ENCODE data around the gene PRKCA. TPM values are rescaled to one million over a fixed set of nuclear protein-coding genes. Genes with fewer than 3 reads are reported as not detected.
"Not testable (repeated sequence)": the region's sequence is repeated elsewhere in the genome, so short reads cannot be mapped to it uniquely, and the experiment has no call there.

Gene PRKCA
- total RNA-seq, 2 experiments from 2014 or later: 75.1 to 78.5 TPM

DNA sequence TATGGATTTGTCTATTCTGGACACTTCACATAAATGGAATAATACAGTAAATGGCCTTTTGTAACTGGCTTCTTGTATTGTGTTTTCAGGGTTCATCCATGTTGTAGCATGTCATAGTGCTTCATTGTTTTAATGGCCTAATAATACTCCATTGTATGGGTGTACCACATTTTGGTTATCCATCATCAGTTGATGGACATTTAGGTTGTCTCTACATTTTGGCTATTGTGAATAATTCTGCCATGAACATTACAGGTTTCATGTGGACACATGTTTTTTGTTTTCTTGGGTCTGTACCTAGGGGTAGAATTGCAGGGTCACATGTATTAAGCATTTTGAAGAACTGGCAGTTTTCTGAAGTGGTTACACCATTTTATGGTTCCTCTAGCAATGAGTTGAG, 309.0 kb downstream of the PRKCA start:
- Mint-ChIP-seq H3K4me3 (no peak overlapping the region), H3K9me3 (peaks cover 29% of the 10 kb centered on the region), H3K27me3 (no peaks in the 10 kb centered on the region), H3K4me1 (ENCODE audit: low read depth) (peaks cover 32% of the 10 kb centered on the region), H3K36me3 (peaks cover 43% of the 10 kb centered on the region), H3K27ac (no peak overlapping the region)
- CTCF ChIA-PET: interaction anchor here (0.7 kb wide), 1 partner anchor 187 kb away, joined by 3 read pairs; no protein-coding TSS in a partner anchor
- no peak for DNase-seq
- POLR2A ChIA-PET: no interaction called here
- intact Hi-C loops (cut with micrococcal nuclease): no loop called here

DNA sequence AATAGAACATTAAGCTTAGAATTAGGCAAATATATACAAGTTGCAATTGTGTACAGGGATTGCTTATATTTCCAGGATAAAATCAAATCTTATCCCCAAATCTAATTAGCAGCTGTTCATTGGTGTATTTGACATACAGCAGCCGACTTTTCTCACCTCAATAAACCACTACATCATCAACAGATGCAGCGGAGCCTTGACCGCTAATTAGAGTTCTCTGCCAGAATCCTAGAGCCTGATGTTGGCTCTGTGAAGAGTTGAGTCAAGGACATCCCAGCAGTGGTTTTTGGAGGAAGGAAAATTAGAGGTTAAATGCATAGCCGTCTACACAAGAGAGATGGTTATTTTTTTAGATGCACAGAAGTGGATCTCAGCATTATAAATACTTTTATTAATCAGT, 310.6 kb downstream of the PRKCA start:
- H3K27ac Mint-ChIP-seq: no peak overlapping the region
- intact Hi-C loops (cut with micrococcal nuclease): no loop called here

DNA sequence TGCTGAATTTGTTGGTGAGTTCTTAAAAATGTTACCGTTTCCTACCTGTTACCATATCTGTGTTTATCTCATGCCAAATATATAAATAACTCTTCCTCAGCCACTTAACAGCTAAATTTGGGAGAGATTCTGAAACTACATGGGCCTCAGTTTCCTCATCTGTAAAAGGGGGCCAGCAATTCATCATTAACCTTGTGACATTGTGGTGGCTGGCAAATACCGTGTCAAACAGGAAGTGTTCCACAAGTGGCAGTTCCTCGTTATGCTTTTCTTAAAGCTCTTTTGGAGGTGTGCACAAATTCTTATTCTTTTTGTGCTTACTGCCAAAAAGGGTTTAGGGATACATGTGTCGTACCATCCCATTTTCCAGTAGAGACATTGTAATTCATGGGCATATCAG, 312.1 kb downstream of the PRKCA start:
- POLR2A ChIA-PET: no interaction called here
- H3K36me3 Mint-ChIP-seq: peaks cover 22% of the 10 kb centered on the region
- no peak overlapping the region for H3K4me3 Mint-ChIP-seq
- peaks cover 41% of the 10 kb centered on the region for H3K4me1 Mint-ChIP-seq (ENCODE audit: low read depth)
- DNase-seq: no peak
- H3K27ac Mint-ChIP-seq: no peak overlapping the region
- H3K9me3 Mint-ChIP-seq: peaks cover 22% of the 10 kb centered on the region
- CTCF ChIA-PET: interaction anchor here (0.6 kb wide), 1 partner anchor 241 kb away, joined by 4 read pairs; no protein-coding TSS in a partner anchor
- intact Hi-C loops (cut with micrococcal nuclease): no loop called here
- no peaks in the 10 kb centered on the region for H3K27me3 Mint-ChIP-seq

More for the DNA sequence above, 310.6 kb downstream of the PRKCA start:
- no peaks in the 10 kb centered on the region for H3K27me3 Mint-ChIP-seq
- H3K9me3 Mint-ChIP-seq: peaks cover 29% of the 10 kb centered on the region
- H3K4me1 Mint-ChIP-seq (ENCODE audit: low read depth): peaks cover 41% of the 10 kb centered on the region
- no peak for DNase-seq
- ChIA-PET POLR2A (no interaction called here), CTCF (no interaction called here)
- H3K36me3 Mint-ChIP-seq: peaks cover 36% of the 10 kb centered on the region
- H3K4me3 Mint-ChIP-seq: no peak overlapping the region

DNA sequence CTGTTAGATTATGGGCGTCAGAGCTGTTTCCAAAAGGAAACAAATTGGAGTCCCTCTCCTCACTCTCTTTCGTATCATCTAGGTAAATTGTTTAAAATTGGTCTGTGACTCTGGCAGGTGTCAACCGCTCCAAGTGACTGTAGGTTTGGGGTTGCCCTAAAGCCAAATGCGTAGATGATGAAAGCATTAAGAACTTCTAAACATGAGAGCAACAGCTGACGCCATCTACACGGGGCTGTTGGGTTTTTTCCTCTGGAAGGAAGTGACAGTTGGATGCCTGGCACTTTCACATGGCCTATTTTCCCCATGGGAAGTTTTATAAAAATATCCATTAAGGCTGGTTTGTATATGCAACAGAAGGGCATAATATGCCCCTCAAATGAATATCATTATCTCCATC, 316.8 kb downstream of the PRKCA start:
- intact Hi-C loops (cut with micrococcal nuclease): no loop called here
- Mint-ChIP-seq H3K27ac (no peak overlapping the region), H3K36me3 (peaks cover 6% of the 10 kb centered on the region), H3K4me3 (no peak overlapping the region), H3K9me3 (no peaks in the 10 kb centered on the region), H3K27me3 (no peaks in the 10 kb centered on the region), H3K4me1 (ENCODE audit: low read depth) (peaks cover 41% of the 10 kb centered on the region)
- no peak for DNase-seq
- POLR2A ChIA-PET: no interaction called here
- CTCF ChIA-PET: interaction anchor here (1.2 kb wide), 1 partner anchor 436 kb away, joined by 3 read pairs; no protein-coding TSS in a partner anchor

DNA sequence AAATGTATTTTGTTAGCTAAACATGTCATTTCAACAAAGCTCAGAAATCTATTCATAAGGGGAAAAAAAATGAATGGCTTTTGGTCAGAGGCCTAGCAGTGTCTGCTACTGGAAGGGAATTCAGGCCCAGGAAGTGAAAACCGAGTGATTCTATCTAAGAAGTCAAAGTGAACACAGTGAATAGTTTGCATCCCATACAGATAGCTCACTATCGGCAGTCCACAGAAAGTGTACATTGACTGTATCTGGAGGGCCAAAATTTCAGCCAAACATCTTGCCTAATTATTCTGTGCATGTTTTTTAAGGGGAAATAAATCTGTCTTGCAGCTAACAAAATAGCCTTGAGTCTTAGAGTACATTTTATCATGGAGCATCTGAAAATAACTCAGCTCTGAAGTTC, 318.1 kb downstream of the PRKCA start:
- ChIA-PET CTCF (interaction anchor here (0.9 to 1.4 kb wide), 3 partner anchors 10 to 54 kb away, joined by 3 read pairs; no protein-coding TSS in a partner anchor), POLR2A (no interaction called here)
- Mint-ChIP-seq H3K9me3 (no peaks in the 10 kb centered on the region), H3K4me3 (no peak overlapping the region), H3K27me3 (no peaks in the 10 kb centered on the region), H3K4me1 (ENCODE audit: low read depth) (peaks cover 34% of the 10 kb centered on the region), H3K36me3 (peaks cover 6% of the 10 kb centered on the region), H3K27ac (no peak overlapping the region)
- intact Hi-C loops (cut with micrococcal nuclease): no loop called here
- DNase-seq: no peak

DNA sequence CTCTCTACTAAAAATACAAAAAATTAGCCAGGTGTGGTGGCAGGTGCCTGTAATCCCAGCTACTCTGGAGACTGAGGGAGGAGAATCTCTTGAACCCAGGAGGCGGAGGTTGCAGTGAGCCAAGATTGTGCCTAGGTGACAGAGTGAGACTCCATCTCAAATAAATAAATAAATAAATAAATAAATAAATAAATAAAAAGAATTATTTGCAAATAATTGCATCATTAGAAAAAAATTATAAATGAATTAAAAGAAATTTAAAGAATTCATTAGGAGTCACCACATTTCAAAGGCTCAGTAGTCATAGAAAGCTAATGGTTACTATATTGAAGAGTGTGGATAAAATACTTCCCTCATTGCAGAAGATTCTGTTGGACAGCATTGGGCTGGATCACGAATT, 322.2 kb downstream of the PRKCA start:
- H3K36me3 Mint-ChIP-seq: not testable (repeated sequence)

DNA sequence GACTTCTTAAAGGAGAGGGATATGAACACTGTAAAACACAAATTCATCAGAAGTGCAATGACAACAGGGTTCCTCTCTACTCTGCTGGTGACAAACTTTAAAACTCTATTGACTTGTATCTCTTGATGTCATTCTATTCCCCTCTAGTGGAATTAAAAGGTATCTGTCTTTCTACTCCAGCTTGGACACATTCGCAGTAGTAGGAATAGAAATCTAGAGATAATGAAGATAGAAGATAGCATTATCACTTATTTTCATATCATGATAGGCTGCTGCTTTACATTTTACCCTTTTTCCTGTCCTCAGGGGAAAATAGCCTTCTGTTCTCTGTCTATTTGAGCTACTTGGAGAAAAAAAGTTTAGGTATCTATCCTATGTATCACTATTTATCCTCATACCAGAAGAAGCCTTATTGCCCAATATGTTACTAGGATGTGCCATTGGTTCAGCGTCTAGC, 322.9 kb downstream of the PRKCA start:
- intact Hi-C loops (cut with micrococcal nuclease): no loop called here

More for the DNA sequence above, 322.2 kb downstream of the PRKCA start:
- H3K4me1 Mint-ChIP-seq (ENCODE audit: low read depth): peaks cover 22% of the 10 kb centered on the region
- CTCF ChIA-PET: interaction anchor here (0.7 kb wide), 1 partner anchor 562 kb away, joined by 3 read pairs; no protein-coding TSS in a partner anchor
- H3K27me3 Mint-ChIP-seq; intact Hi-C loops (cut with micrococcal nuclease); DNase-seq; H3K4me3 Mint-ChIP-seq; H3K27ac Mint-ChIP-seq; POLR2A ChIA-PET; H3K9me3 Mint-ChIP-seq: not testable (repeated sequence)

DNA sequence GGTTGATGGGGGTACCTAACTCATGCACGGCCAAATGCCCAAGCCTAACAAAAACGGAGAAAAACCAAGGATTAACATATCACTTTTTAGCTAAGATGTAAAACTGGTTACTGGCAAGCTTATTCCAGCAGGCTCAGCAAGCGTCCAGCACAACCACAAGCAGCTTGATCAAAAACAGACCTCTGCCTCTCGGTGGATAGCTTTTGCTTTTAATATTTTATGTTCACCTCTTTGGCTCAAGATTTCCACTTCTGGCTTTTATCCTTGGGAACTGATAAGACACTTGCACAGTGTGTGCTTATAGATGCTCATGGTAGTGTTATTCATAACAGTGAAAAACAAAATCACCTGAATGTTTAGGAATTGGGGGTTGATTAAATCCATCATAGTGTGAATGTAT, 325.6 kb downstream of the PRKCA start:
- no peaks in the 10 kb centered on the region for H3K9me3 Mint-ChIP-seq
- POLR2A ChIA-PET: no interaction called here

More for the DNA sequence above, 322.9 kb downstream of the PRKCA start:
- H3K4me1 Mint-ChIP-seq (ENCODE audit: low read depth): peaks cover 20% of the 10 kb centered on the region
- peaks cover 6% of the 10 kb centered on the region for H3K36me3 Mint-ChIP-seq
- POLR2A ChIA-PET: no interaction called here
- no peaks in the 10 kb centered on the region for H3K9me3 Mint-ChIP-seq
- no peaks in the 10 kb centered on the region for H3K27me3 Mint-ChIP-seq
- no peak overlapping the region for H3K27ac Mint-ChIP-seq
- CTCF ChIA-PET: interaction anchor here (0.6 to 0.7 kb wide), 2 partner anchors 51 to 563 kb away, joined by 3 to 4 read pairs; no protein-coding TSS in a partner anchor
- no peak overlapping the region for H3K4me3 Mint-ChIP-seq
- no peak for DNase-seq

DNA sequence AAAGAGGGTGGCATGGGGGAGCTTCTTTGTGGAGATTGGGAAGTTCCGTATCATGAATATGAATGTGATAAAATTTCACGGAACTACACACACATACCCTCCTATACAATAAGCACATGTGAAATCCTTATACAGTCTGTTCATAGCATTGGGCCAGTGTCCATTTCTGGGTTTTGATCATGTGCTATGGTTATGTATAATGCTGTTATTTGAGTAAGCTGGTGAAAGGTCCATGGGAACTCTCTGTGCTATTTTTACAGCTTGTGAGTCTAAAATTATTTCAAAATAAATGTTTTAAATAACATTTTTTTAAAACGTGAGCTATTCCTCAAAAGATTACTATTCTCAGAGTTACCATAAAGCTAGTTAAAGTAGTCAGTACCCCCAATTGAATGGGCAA, 327.3 kb downstream of the PRKCA start:
- DNase-seq: no peak
- Mint-ChIP-seq H3K27ac (no peak overlapping the region), H3K36me3 (peaks cover 1% of the 10 kb centered on the region), H3K4me3 (no peak overlapping the region), H3K4me1 (ENCODE audit: low read depth) (peaks cover 39% of the 10 kb centered on the region), H3K9me3 (no peaks in the 10 kb centered on the region), H3K27me3 (no peaks in the 10 kb centered on the region)
- POLR2A ChIA-PET: no interaction called here
- CTCF ChIA-PET: interaction anchor here (1.3 kb wide), 1 partner anchor 429 kb away, joined by 4 read pairs; no protein-coding TSS in a partner anchor
- intact Hi-C loops (cut with micrococcal nuclease): loop anchor here (5.0 kb wide), 2 partner anchors 117 to 317 kb away; no protein-coding TSS in a partner anchor

More for the DNA sequence above, 325.6 kb downstream of the PRKCA start:
- Mint-ChIP-seq H3K27me3 (no peaks in the 10 kb centered on the region), H3K27ac (no peak overlapping the region), H3K4me3 (no peak overlapping the region), H3K4me1 (ENCODE audit: low read depth) (peaks cover 24% of the 10 kb centered on the region), H3K36me3 (no peaks in the 10 kb centered on the region)
- no peak for DNase-seq
- intact Hi-C loops (cut with micrococcal nuclease): no loop called here
- CTCF ChIA-PET: no interaction called here

DNA sequence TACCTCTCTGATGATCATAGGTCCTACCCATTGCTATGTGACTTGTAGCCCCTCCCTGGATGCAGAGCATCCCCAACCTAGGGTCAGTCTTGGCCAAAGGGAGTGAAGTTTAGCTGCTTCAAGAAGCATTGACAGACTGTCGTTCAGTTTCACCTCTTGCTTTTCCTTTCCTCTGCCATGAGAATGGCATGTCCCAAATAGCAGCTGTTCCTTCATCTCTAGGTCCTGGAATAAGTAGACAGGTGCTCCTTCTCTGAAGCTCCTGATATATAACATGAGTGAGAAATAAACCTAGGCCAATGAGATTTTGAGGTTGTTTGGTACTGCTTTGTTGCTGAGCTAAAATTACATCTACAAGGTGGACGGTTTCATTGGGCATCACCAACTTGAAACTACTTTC, 328.0 kb downstream of the PRKCA start:
- intact Hi-C loops (cut with micrococcal nuclease): loop anchor here (5.0 kb wide), 2 partner anchors 118 to 318 kb away; no protein-coding TSS in a partner anchor
- ChIA-PET POLR2A (interaction anchor here (0.6 kb wide), 1 partner anchor 69 kb away, joined by 3 read pairs; no protein-coding TSS in a partner anchor), CTCF (interaction anchor here (1.3 kb wide), 1 partner anchor 430 kb away, joined by 4 read pairs; no protein-coding TSS in a partner anchor)
- peaks cover 3% of the 10 kb centered on the region for H3K36me3 Mint-ChIP-seq
- DNase-seq: no peak
- no peaks in the 10 kb centered on the region for H3K9me3 Mint-ChIP-seq
- H3K4me1 Mint-ChIP-seq (ENCODE audit: low read depth): peaks cover 41% of the 10 kb centered on the region
- H3K27me3 Mint-ChIP-seq: no peaks in the 10 kb centered on the region
- no peak overlapping the region for H3K27ac Mint-ChIP-seq
- H3K4me3 Mint-ChIP-seq: no peak overlapping the region

DNA sequence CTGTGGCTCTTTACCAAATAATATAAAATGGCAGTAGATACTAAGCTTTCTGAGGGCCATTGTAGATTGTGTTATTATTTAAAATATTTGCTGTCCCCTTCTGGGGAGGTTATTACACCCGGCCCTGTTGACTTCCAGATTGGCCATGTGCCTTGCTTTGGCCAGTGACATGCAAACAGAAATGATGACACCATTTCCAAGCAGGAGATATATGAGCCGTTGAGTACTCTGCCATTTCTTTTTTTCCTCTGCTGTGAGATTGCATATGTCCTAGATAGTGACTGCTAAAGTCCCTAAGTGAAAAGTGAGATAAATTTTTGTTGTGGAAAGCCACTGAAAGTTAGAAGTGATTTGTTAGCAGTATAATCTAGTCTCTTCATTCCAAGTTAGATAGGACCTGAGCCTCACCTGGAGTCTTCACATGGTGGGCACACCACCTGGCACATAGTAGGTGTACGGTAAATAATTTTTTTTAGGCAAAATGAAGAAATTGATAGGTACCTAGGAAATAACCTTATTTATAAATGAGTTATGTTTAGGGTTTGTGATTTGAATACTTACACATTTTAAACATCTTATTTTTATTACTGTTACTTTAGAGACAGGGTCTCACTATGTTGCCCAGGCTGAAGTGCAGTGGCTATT, 328.5 kb downstream of the PRKCA start:
- CTCF ChIA-PET: no interaction called here
- intact Hi-C loops (cut with micrococcal nuclease): loop anchor here (5.0 kb wide), 2 partner anchors 119 to 319 kb away; no protein-coding TSS in a partner anchor
- no peak overlapping the region for H3K4me3 Mint-ChIP-seq
- H3K9me3 Mint-ChIP-seq: no peaks in the 10 kb centered on the region
- POLR2A ChIA-PET: interaction anchor here (0.6 kb wide), 1 partner anchor 68 kb away, joined by 3 read pairs; no protein-coding TSS in a partner anchor
- H3K36me3 Mint-ChIP-seq: peaks cover 5% of the 10 kb centered on the region
- H3K4me1 Mint-ChIP-seq (ENCODE audit: low read depth): peaks cover 46% of the 10 kb centered on the region
- H3K27me3 Mint-ChIP-seq: no peaks in the 10 kb centered on the region
- no peak overlapping the region for H3K27ac Mint-ChIP-seq
- no peak for DNase-seq

DNA sequence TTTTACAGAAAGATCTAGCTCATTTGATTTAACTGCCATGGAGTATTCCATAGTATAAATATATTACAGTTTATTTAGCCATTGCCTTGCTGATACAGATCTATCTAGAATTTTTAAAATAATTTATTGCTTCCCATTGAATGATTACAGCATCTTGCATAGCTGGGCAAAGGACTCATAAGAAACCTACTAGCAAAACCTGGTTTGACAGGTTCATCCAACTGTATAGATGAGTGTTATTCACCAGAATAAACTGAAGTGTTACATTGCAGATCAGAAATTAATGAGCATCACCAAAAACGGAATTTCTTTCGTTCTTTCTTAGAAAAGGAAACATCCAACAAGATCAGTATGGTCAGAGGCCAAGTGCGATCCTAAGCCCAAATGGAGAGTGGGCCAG, 330.3 kb downstream of the PRKCA start:
- DNase-seq: no peak
- ChIA-PET POLR2A (interaction anchor here (1.1 kb wide), 2 partner anchors 17 to 122 kb away, joined by 4 to 6 read pairs; no protein-coding TSS in a partner anchor), CTCF (interaction anchor here (1.3 to 2.4 kb wide), 4 partner anchors 66 to 432 kb away, joined by 3 to 9 read pairs (median 6); no protein-coding TSS in a partner anchor)
- peaks cover 51% of the 10 kb centered on the region for H3K4me1 Mint-ChIP-seq (ENCODE audit: low read depth)
- no peaks in the 10 kb centered on the region for H3K9me3 Mint-ChIP-seq
- peaks cover 5% of the 10 kb centered on the region for H3K36me3 Mint-ChIP-seq
- no peaks in the 10 kb centered on the region for H3K27me3 Mint-ChIP-seq
- no peak overlapping the region for H3K4me3 Mint-ChIP-seq
- H3K27ac Mint-ChIP-seq: peak overlapping the region; percentile 61
- intact Hi-C loops (cut with micrococcal nuclease): loop anchor here (1.0 to 5.0 kb wide), 7 partner anchors 24 to 320 kb away; no protein-coding TSS in a partner anchor
